ENCODE data around the gene LPP.

GRCh38 chr3:188257384-188258026, 103.5 kb downstream of the LPP start:
- TF ChIP-seq CTCF (IDR thresholded peaks at IDR 0.05 in 4 of 5, conservative IDR thresholded peaks at IDR 0.05 in 1 of 5) (no peak), POLR2A (IDR thresholded peaks at IDR 0.05) (no peak)

All from gastrocnemius medialis (tissue), 4 donors.